Measurements from ENCODE around the gene TMEM168.

Gene TMEM168

GRCh38 chr7:112723416-112723815 lies 66.8 kb downstream of the TMEM168 start:
- DNase-seq, result no peak

GRCh38 chr7:112721366-112721765 lies 68.8 kb downstream of the TMEM168 start:
- DNase-seq, result peak in 1 of 56 donors; percentile 27

- no peak for DNase-seq
These were observed 74.7 kb downstream of the TMEM168 start for GRCh38 chr7:112715525-112715924.

GRCh38 chr7:112714917-112715316 lies 75.3 kb downstream of the TMEM168 start:
- DNase-seq, result no peak
